Endothelial cell of umbilical vein (primary cell): ENCODE data around the gene S100A4. TPM values are rescaled to one million over a fixed set of nuclear protein-coding genes. Genes with fewer than 3 reads are reported as not detected.

Experiments
- BruUV-seq: library from RNA; stranded (reverse); fragments of 400-500 nt; replicated peaks from 2 replicates; lab custom pipeline; 2021; lab: Mats Ljungman, UMichigan
- CTCF ChIA-PET: fragments of 300-600, 350-600 bp; sonication (Branson Sonifier 250); formaldehyde crosslinking; loops from one replicate; lab custom pipeline; 2021; ENCODE audit warnings: antibody characterized with exemption, inconsistent platforms; lab: Charles Lee
- POLR2A ChIA-PET: fragments of 300-600, 350-600 bp; sonication (Branson Sonifier 250); formaldehyde crosslinking; loops from one replicate; lab custom pipeline; 2021; ENCODE audit warnings: antibody characterized with exemption, inconsistent platforms; lab: Charles Lee
- DNase-seq: peaks from one replicate; pipeline ENCODE4 v3.0.0-alpha.2; 2011; ENCODE audit warnings: low read depth, low spot score
- FAIRE-seq: peaks from 2 replicates; lab custom pipeline; 2011; peaks lifted over from hg19 to GRCh38; lab: Jason Lieb, UNC
- H2AFZ ChIP-seq: 2 replicates; pipeline ENCODE4 v1.6.0; 2012; ENCODE audit warnings: low read depth, low read length, control low read depth, inconsistent platforms
- H3K27ac ChIP-seq: 2 replicates; pipeline ENCODE4 v1.5.1; 2011; ENCODE audit warnings: low read depth, mild to moderate bottlenecking, control low read depth, low read length, moderate library complexity; ENCODE audit not compliant: insufficient read depth
- H3K27me3 ChIP-seq, 2 experiments: 2 replicates each; pipeline versions ENCODE4 v1.6.0 to v1.6.1; 2011; ENCODE audit warnings: low read length in 2 of 2, mixed read lengths in 1 of 2; ENCODE audit not compliant: control insufficient read depth in 2 of 2, insufficient read depth in 2 of 2
- H3K36me3 ChIP-seq, 2 experiments: 2 replicates in 1 of 2; 3 replicates in 1 of 2; pipeline ENCODE4 v1.5.1; 2011; ENCODE audit warnings: low read length in 2 of 2, mild to moderate bottlenecking in 1 of 2, moderate library complexity in 1 of 2; ENCODE audit not compliant: control insufficient read depth in 2 of 2, insufficient read depth in 2 of 2; ENCODE audit errors: extremely low read depth in 1 of 2
- H3K4me1 ChIP-seq: 3 replicates; pipeline ENCODE4 v1.5.1; 2011; ENCODE audit warnings: mild to moderate bottlenecking, low read length; ENCODE audit not compliant: control insufficient read depth, insufficient read depth; ENCODE audit errors: extremely low read depth
- H3K4me2 ChIP-seq: 2 replicates; pipeline ENCODE4 v1.6.1; 2011; ENCODE audit warnings: low read length, control low read depth, mixed read lengths; ENCODE audit not compliant: insufficient read depth
- H3K4me3 ChIP-seq, 3 experiments: fragments of 200-600 bp in 1 of 3; sonication (generic), shearing (Covaris generic) in 1 of 3; replicated peaks in 1 of 3; 2 replicates each; pipeline ENCODE4 v1.5.1; 2011 to 2016; ENCODE audit warnings: control low read depth in 3 of 3, low read length in 3 of 3, mild to moderate bottlenecking in 2 of 3, inconsistent platforms in 1 of 3, low read depth in 1 of 3, moderate library complexity in 1 of 3; ENCODE audit not compliant: insufficient read depth in 1 of 3
- H3K79me2 ChIP-seq: 2 replicates; pipeline ENCODE4 v1.6.0; 2012; ENCODE audit warnings: low read length, inconsistent platforms; ENCODE audit not compliant: control insufficient read depth, insufficient read depth
- H3K9ac ChIP-seq: replicated peaks from 2 replicates; pipeline ENCODE3; 2011; ENCODE audit warnings: low read length, control low read depth; ENCODE audit not compliant: insufficient read depth; ENCODE audit errors: extremely low read depth
- H3K9me1 ChIP-seq: replicated peaks from 3 replicates; pipeline ENCODE4 v1.6.0; 2011; ENCODE audit warnings: mild to moderate bottlenecking, low read length; ENCODE audit not compliant: control insufficient read depth, insufficient read depth; ENCODE audit errors: extremely low read depth
- H3K9me3 ChIP-seq: replicated peaks from 2 replicates; pipeline ENCODE4 v1.5.1; 2012; ENCODE audit warnings: low read length, inconsistent platforms; ENCODE audit not compliant: control insufficient read depth, insufficient read depth
- H4K20me1 ChIP-seq: replicated peaks from 2 replicates; pipeline ENCODE3; 2011; ENCODE audit warnings: mild to moderate bottlenecking, low read length; ENCODE audit not compliant: control insufficient read depth, insufficient read depth; ENCODE audit errors: extremely low read depth
- CTCF ChIP-seq, 2 donors: IDR thresholded peaks; 1 replicate in 1 of 2; 2 replicates in 1 of 2; pipeline ENCODE4 v1.5.1; 2011; ENCODE audit warnings: low read length in 2 of 2, mild to moderate bottlenecking in 2 of 2, moderate library complexity in 2 of 2, control low read depth in 1 of 2, inconsistent platforms in 1 of 2, low read depth in 1 of 2; ENCODE audit not compliant: insufficient read depth in 1 of 2; ENCODE audit errors: extremely low read depth in 1 of 2
- EZH2 ChIP-seq: IDR thresholded peaks from 2 replicates; pipeline ENCODE4 v1.6.1; 2012; ENCODE audit warnings: borderline replicate concordance, low read depth, mild to moderate bottlenecking, moderate library complexity, low read length, inconsistent platforms; ENCODE audit not compliant: severe bottlenecking
- FOS ChIP-seq: IDR thresholded peaks from 2 replicates; pipeline ENCODE4 v1.6.1; 2011; ENCODE audit warnings: mild to moderate bottlenecking, low read length, moderate library complexity, borderline replicate concordance; ENCODE audit not compliant: insufficient read depth
- GATA2 ChIP-seq: IDR thresholded peaks from 2 replicates; pipeline ENCODE4 v1.7.0; 2011; ENCODE audit warnings: low read depth, mild to moderate bottlenecking, moderate library complexity, mixed read lengths, low read length; ENCODE audit not compliant: insufficient read length, insufficient read depth
- JUN ChIP-seq: IDR thresholded peaks from 2 replicates; pipeline ENCODE4 v1.6.1; 2011; ENCODE audit warnings: borderline replicate concordance, low read depth; ENCODE audit not compliant: insufficient read length, insufficient read depth
- MAX ChIP-seq: IDR thresholded peaks from 2 replicates; pipeline ENCODE4 v1.6.1; 2011; ENCODE audit not compliant: insufficient read depth, insufficient read length
- MYC ChIP-seq: IDR thresholded peaks from one replicate; pipeline ENCODE4 v1.6.1; 2011; ENCODE audit warnings: mild to moderate bottlenecking, low read depth, low read length
- POLR2A ChIP-seq: IDR thresholded peaks from 2 replicates; pipeline ENCODE4 v1.6.1; 2012; ENCODE audit warnings: low read depth, mild to moderate bottlenecking, control low read depth, low read length
- POLR2AphosphoS5 ChIP-seq: IDR thresholded peaks from 2 replicates; pipeline ENCODE4 v1.6.1; 2012; ENCODE audit warnings: low read depth, mild to moderate bottlenecking, control low read depth, low read length, moderate library complexity; ENCODE audit not compliant: insufficient read depth
- dilution Hi-C: fragments of 300-500 bp; cut with MboI; formaldehyde crosslinking; loops from one replicate; pipeline ENCODE4 v1.15.0; 2019; ENCODE audit warnings: low sequenced_read_pairs; ENCODE audit not compliant: extremely low pct_ligation_motif_present
- intact Hi-C: fragments of 100-400 bp; cut with micrococcal nuclease; formaldehyde crosslinking; loops from one replicate; pipeline ENCODE4 v1.10.0; 2022
- polyA plus RNA-seq, 4 experiments: library from polyadenylated mRNA; depleted of rRNA in 3 of 4; stranded (reverse) in 3 of 4; unstranded in 1 of 4; fragments of >200 nt; gene quantifications; 2 replicates each; pipeline versions ENCODE4 v1.2.1 to v1.2.3, GENCODE V29; 2011 to 2012; ENCODE audit warnings: missing spikeins in 1 of 4
- total RNA-seq: library from RNA; stranded (reverse); gene quantifications from 2 replicates; pipeline ENCODE4 v1.2.3, GENCODE V29; 2021

Gene S100A4
- total and polyA plus RNA-seq, 2 donors (not counting 3 experiments of a cell fraction or from before 2014, with no cell fraction given) = 1.1 TPM; not detected in 1

- Histone ChIP-seq H3K9me3 (no peaks in the 10 kb centered on the region), H3K4me2 (peak overlapping the region; percentile 50), H3K27ac (no peak overlapping the region), H3K36me3 (no peaks in the 10 kb centered on the region), H3K4me3 (no peak overlapping the region), H3K9me1 (no peaks in the 10 kb centered on the region), H4K20me1 (no peaks in the 10 kb centered on the region), H3K4me1 (peaks cover 42% of the 10 kb centered on the region), H3K9ac (no peak overlapping the region), H2AFZ (no peak overlapping the region), H3K79me2 (peaks cover 15% of the 10 kb centered on the region), H3K27me3 (no peaks in the 10 kb centered on the region)
- no peak for FAIRE-seq
- dilution Hi-C loops (no loop called here), intact Hi-C loops (no loop called here)
- no peak for DNase-seq
- ChIA-PET POLR2A (interaction anchor here (0.8 to 3.0 kb wide), 4 partner anchors 11 to 37 kb away, joined by 3 to 14 read pairs (median 3); partner anchors contain the start of gene S100A4), CTCF (interaction anchor here (0.9 to 5.8 kb wide), 14 partner anchors 8 to 176 kb away, joined by 3 to 216 read pairs (median 12); partner anchors contain the start of genes CHTOP, S100A1, S100A13 and S100A2)
- BruUV-seq = no TSS peak
- no peak for TF ChIP-seq GATA2
- TF ChIP-seq MAX = no peak
- no peak for TF ChIP-seq EZH2
- TF ChIP-seq POLR2A = no peak
- no peak for TF ChIP-seq MYC
- TF ChIP-seq POLR2AphosphoS5 = no peak
- no peak for TF ChIP-seq FOS
- no peak for TF ChIP-seq CTCF (IDR thresholded peaks at IDR 0.05; ENCODE audit: extremely low read depth in 1 of 2, insufficient read depth in 1 of 2, low read depth in 1 of 2, low read length in 2 of 2)
- no peak for TF ChIP-seq JUN
These were observed 14.0 kb downstream of the S100A4 start for GRCh38 chr1:153531638-153532037.
